Activated CD4-positive, CD25-positive, alpha-beta regulatory T cell treated with anti-CD3 and anti-CD28 coated beads, Interleukin-2, amount 50 U/mL, for 16 hours (primary cell): Measurements from ENCODE around the gene REG3A.

Source experiments
- DNase-seq: peaks from one replicate; pipeline ENCODE4 v3.0.0-alpha.2; 2020; ENCODE audit warnings: low read depth, low spot score

Gene REG3A

DNA sequence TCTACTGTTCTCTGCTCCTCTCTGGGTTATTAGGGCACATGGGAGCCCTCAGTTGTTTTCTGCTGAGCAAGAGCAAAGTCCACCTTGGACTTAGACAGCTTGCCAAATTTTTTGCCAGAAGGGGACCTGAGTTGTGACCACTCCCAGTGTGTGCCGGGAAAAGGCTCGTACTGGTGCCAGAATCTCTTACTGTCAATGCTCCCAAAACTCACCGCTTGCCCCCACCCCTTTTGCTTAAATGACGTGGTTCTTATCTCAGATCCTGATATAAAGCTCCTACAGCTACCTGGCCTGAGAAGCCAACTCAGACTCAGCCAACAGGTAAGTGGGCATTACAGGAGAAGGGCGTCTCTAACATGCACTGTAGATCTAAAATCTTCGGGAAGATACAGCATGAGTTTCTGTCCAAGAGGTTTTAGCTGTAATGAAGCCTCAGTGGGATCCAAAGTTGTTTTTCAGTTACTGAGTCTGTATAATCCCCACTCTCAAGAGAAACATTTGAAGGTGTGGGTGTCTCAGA, 39.3 kb downstream of the REG3A start, which contains the start of gene REG1A:
Gene REG1A (plus strand): TSS at position 295 of the 520 bp plus-strand sequence. CDS start 374 bp downstream, outside the sequence.
- no peak for DNase-seq

DNA sequence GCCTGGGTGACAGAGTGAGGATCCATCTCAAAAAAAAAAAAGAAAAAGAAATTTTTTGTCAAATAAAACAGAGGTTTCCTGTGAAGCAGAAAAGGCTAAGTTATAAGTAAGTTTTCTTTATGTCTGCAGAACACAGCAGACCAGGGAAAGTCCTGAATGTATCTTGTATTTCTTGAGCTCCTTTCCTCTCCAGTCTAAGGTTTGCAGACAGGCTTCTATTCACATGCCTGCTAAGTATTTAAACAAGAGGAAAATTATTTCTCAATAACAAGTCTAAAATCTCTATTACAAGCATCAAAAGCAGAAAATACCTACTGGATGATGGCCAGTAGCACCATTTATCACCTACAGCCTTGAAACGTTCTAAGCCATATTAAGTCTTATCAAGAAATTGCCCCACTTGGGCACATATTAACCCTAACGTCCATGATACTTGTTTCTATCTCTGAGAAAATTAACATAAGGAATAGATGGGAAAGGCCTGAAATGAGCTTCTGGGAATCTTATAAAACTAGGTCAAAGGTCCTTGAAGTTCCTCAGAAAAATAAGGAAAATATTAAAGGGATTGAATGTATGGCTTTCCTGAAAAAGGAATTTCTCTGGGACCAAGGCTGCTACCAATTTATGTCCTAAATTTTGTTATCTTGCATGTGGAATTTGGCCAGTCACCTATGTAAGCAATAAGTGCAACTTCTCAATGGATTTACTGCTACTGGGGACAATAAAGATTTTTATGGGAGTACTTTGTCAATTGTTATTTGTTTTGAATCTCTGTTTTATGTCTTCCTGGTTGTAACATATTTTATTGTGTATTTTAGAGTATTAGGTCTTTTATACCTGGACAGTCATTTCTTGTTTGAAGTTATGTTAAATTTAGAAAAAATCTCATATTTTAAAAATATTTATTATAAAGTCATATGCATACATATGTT, 42.3 kb downstream of the REG3A start:
- DNase-seq = no peak

- no peak for DNase-seq
These were observed 44.6 kb downstream of the REG3A start for GRCh38 chr2:79114797-79115494.

DNA sequence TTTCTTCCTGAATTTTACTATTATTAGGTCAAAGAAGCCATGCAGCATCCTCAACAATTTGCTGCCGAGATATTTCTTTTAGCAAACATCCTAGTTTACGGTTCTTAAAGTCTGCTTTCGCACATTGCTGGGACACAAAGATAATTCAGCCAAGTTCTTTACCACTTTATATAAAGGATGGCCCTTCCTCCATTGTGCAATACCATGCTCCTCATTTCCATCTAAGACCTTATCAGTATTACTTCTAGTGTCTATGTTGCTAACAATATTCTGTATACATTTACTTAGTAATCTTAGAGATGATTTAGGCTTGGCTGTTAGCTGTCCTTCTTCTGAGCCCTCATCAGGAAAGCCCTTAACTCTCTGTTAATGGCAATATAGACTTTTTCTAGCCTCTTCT, 47.3 kb downstream of the REG3A start:
- DNase-seq = no peak
